Measurements from ENCODE around the gene RITA1.

GRCh38 chr12:113173081-113173698 is 12.3 kb upstream of the RITA1 start:
- TF ChIP-seq CTCF (IDR thresholded peaks at IDR 0.05), result no peak
- no peak for TF ChIP-seq POLR2A (IDR thresholded peaks at IDR 0.05)

Data from testis (tissue), 2 donors.